ENCODE data around the gene IQSEC1.

The IQSEC1 gene

GRCh38 chr3:12954180-12954579 is 119.0 kb downstream of the IQSEC1 start:
- no peak for DNase-seq (ENCODE audit: low read depth)

- no peak for DNase-seq (ENCODE audit: low read depth)
Observed at GRCh38 chr3:12953201-12953995, 119.8 kb downstream of the IQSEC1 start.

- DNase-seq (ENCODE audit: low read depth) = no peak
Observed at GRCh38 chr3:12952343-12953200, 120.7 kb downstream of the IQSEC1 start.

GRCh38 chr3:12948891-12949711 is 124.1 kb downstream of the IQSEC1 start:
- no peak for DNase-seq (ENCODE audit: low read depth)

- DNase-seq (ENCODE audit: low read depth) = no peak
Observed at GRCh38 chr3:12948371-12948770, 124.9 kb downstream of the IQSEC1 start.

GRCh38 chr3:12947504-12948369 is 125.5 kb downstream of the IQSEC1 start:
- DNase-seq (ENCODE audit: low read depth) = no peak

- no peak for DNase-seq (ENCODE audit: low read depth)
Observed at GRCh38 chr3:12946649-12947316, 126.4 kb downstream of the IQSEC1 start.

GRCh38 chr3:12946251-12946648 is 127.0 kb downstream of the IQSEC1 start:
- no peak for DNase-seq (ENCODE audit: low read depth)

- DNase-seq (ENCODE audit: low read depth) = no peak
Observed at GRCh38 chr3:12944849-12945248, 128.4 kb downstream of the IQSEC1 start.

GRCh38 chr3:12944413-12944812 is 128.8 kb downstream of the IQSEC1 start:
- no peak for DNase-seq (ENCODE audit: low read depth)

- no peak for DNase-seq (ENCODE audit: low read depth)
Observed at GRCh38 chr3:12943124-12944021, 129.9 kb downstream of the IQSEC1 start.

- DNase-seq (ENCODE audit: low read depth) = no peak
Observed at GRCh38 chr3:12941495-12942023, 131.7 kb downstream of the IQSEC1 start.

GRCh38 chr3:12940854-12941253 is 132.4 kb downstream of the IQSEC1 start:
- no peak for DNase-seq (ENCODE audit: low read depth)

- no peak for DNase-seq (ENCODE audit: low read depth)
Observed at GRCh38 chr3:12939137-12939536, 134.1 kb downstream of the IQSEC1 start.

GRCh38 chr3:12938258-12938711 is 134.9 kb downstream of the IQSEC1 start:
- DNase-seq (ENCODE audit: low read depth) = no peak

GRCh38 chr3:12935861-12936830 is 137.1 kb downstream of the IQSEC1 start:
- no peak for DNase-seq (ENCODE audit: low read depth)

- DNase-seq (ENCODE audit: low read depth) = no peak
Observed at GRCh38 chr3:12935023-12935860, 138.0 kb downstream of the IQSEC1 start.
